A549 (cell line): ENCODE data around the gene NT5DC2. TPM values are rescaled to one million over a fixed set of nuclear protein-coding genes. Genes with fewer than 3 reads are reported as not detected.

Experiments
- ATAC-seq, 2 experiments: fragments of 200-7000 bp in 1 of 2; fragments of >200 bp in 1 of 2; cut with Nextera tagmentation in 1 of 2; cut with Tn5 transposase in 1 of 2; 3 replicates each; pipeline versions ENCODE4 v1.8.0 to v1.9.1; 2018 to 2020; ENCODE audit warnings: mild to moderate bottlenecking in 1 of 2, moderate library complexity in 1 of 2
- CTCF ChIA-PET: fragments of 300-600 bp; sonication (Branson Sonifier 250); formaldehyde crosslinking; extraction: SDS; loops from one replicate; lab custom pipeline; 2021; ENCODE audit warnings: antibody characterized with exemption, inconsistent platforms; lab: Yijun Ruan, JAX
- POLR2A ChIA-PET: fragments of 350-600 bp; formaldehyde crosslinking; extraction: SDS; loops from one replicate; lab custom pipeline; 2021; ENCODE audit warnings: antibody characterized with exemption, inconsistent platforms; lab: Yijun Ruan, JAX
- DNase-seq, 2 experiments: peaks; one replicate each; pipeline versions ENCODE4 v3.0.0 to v3.0.0-alpha.2; 2011 to 2016; ENCODE audit warnings: low read depth in 1 of 2, low spot score in 1 of 2
- FAIRE-seq: peaks from 2 replicates; lab custom pipeline; 2011; peaks lifted over from hg19 to GRCh38; lab: Jason Lieb, UNC
- H3K27ac ChIP-seq, 2 experiments: fragments of >200 bp; sonication (Bioruptor Twin); formaldehyde crosslinking; 3 replicates each; pipeline ENCODE4 v1.5.1; 2016 to 2017
- H3K4me1 ChIP-seq: fragments of >200 bp; sonication (Bioruptor Twin); formaldehyde crosslinking; 3 replicates; pipeline ENCODE4 v1.6.1; 2016
- H3K4me2 ChIP-seq: fragments of >200 bp; sonication (Bioruptor Twin); formaldehyde crosslinking; 3 replicates; pipeline ENCODE4 v1.6.1; 2016
- H3K4me3 ChIP-seq: fragments of >200 bp; sonication (Bioruptor Twin); formaldehyde crosslinking; 3 replicates; pipeline ENCODE4 v1.5.1; 2016
- H3K9me3 ChIP-seq: fragments of >200 bp; sonication (Bioruptor Twin); formaldehyde crosslinking; 3 replicates; pipeline ENCODE4 v1.6.1; 2016
- CHD4 ChIP-seq: fragments of 200-600 bp; sonication (generic); IDR thresholded peaks from 2 replicates; pipeline ENCODE4 v1.6.1; 2016; ENCODE audit warnings: antibody characterized with exemption, mild to moderate bottlenecking, borderline replicate concordance
- CTCF ChIP-seq: fragments of >200 bp; sonication (Bioruptor Twin); formaldehyde crosslinking; IDR thresholded peaks from 3 replicates; pipeline ENCODE4 v1.5.1; 2016
- EP300 ChIP-seq, 2 experiments: fragments of >200 bp; sonication (Bioruptor Twin); formaldehyde crosslinking; IDR thresholded peaks; 2 replicates in 1 of 2; 3 replicates in 1 of 2; pipeline ENCODE4 v1.6.1; 2016 to 2017
- FOSB ChIP-seq: fragments of 250-450 bp; sonication (Bioruptor Pico); IDR thresholded peaks from 2 replicates; pipeline ENCODE4 v1.5.0; 2020; ENCODE audit warnings: mild to moderate bottlenecking, moderate library complexity
- HOXB13 ChIP-seq: fragments of 250-450 bp; sonication (Bioruptor Pico); IDR thresholded peaks from 2 replicates; pipeline ENCODE4 v1.5.0; 2020; ENCODE audit warnings: low read depth, mild to moderate bottlenecking, moderate library complexity
- JUN ChIP-seq, 2 experiments: fragments of >200 bp; sonication (Bioruptor Twin); formaldehyde crosslinking; IDR thresholded peaks; 2 replicates in 1 of 2; 3 replicates in 1 of 2; pipeline ENCODE4 v1.6.1; 2016 to 2017
- MAZ ChIP-seq: fragments of 150-350 bp; IDR thresholded peaks from 2 replicates; pipeline ENCODE4 v1.6.1; 2014; ENCODE audit warnings: antibody characterized with exemption, low read depth, low read length, borderline replicate concordance
- NPAS2 ChIP-seq: fragments of 250-450 bp; sonication (Bioruptor Pico); IDR thresholded peaks from 2 replicates; pipeline ENCODE4 v1.8.0; 2022; ENCODE audit warnings: mild to moderate bottlenecking, moderate library complexity, borderline replicate concordance
- NR3C1 ChIP-seq: fragments of >200 bp; sonication (Bioruptor Twin); formaldehyde crosslinking; IDR thresholded peaks from 3 replicates; pipeline ENCODE4 v1.6.1; 2017
- POLR2A ChIP-seq: IDR thresholded peaks from 2 replicates; pipeline ENCODE4 v1.6.1; 2012; ENCODE audit warnings: mild to moderate bottlenecking, low read length
- RARB ChIP-seq: fragments of 250-450 bp; sonication (Bioruptor Pico); IDR thresholded peaks from 2 replicates; pipeline ENCODE4 v1.8.0; 2021; ENCODE audit warnings: mild to moderate bottlenecking, moderate library complexity
- RNF2 ChIP-seq: fragments of 200-600 bp; sonication (generic); IDR thresholded peaks from 2 replicates; pipeline ENCODE4 v1.6.1; 2016; ENCODE audit warnings: low read depth, mild to moderate bottlenecking, antibody characterized with exemption, moderate library complexity, borderline replicate concordance
- TFCP2L1 ChIP-seq: fragments of 250-450 bp; sonication (Bioruptor Pico); IDR thresholded peaks from 2 replicates; pipeline ENCODE4 v1.5.0; 2021; ENCODE audit warnings: mild to moderate bottlenecking
- TP53 ChIP-seq: fragments of 250-450 bp; sonication (Bioruptor Pico); IDR thresholded peaks from 2 replicates; pipeline ENCODE4 v1.5.0; 2021; ENCODE audit warnings: mild to moderate bottlenecking, moderate library complexity
- USF2 ChIP-seq: fragments of 450-650 bp; IDR thresholded peaks from 2 replicates; pipeline ENCODE4 v1.6.1; 2014; ENCODE audit warnings: antibody characterized with exemption
- ZC3H11A ChIP-seq: fragments of 450-650 bp; IDR thresholded peaks from 2 replicates; pipeline ENCODE4 v1.6.1; 2014; ENCODE audit warnings: antibody characterized with exemption, mild to moderate bottlenecking
- ZSCAN20 ChIP-seq: fragments of 250-450 bp; sonication (Bioruptor Pico); IDR thresholded peaks from 2 replicates; pipeline ENCODE4 v1.8.0; 2022; ENCODE audit warnings: mild to moderate bottlenecking, moderate library complexity
- WGBS: methylation state at CpG from one replicate; pipeline ENCODE4 v1.1.6; 2017; ENCODE audit errors: missing lambda C conversion rate; 5-methylcytosine and 5-hydroxymethylcytosine counted together
- polyA plus RNA-seq, 4 experiments: library from polyadenylated mRNA; depleted of rRNA in 3 of 4; stranded (reverse); fragments of >200 nt; fragmentation: RNase III in 1 of 4; extraction: RNeasy Plus Mini Kit Qiagen cat#74134 plus additional on column Dnase treatment in 1 of 4; gene quantifications; 2 replicates in 3 of 4; 3 replicates in 1 of 4; pipeline ENCODE4 v1.2.3, GENCODE V29; 2011 to 2017

The NT5DC2 gene
- polyA plus RNA-seq, 2 of the 4 experiments (the other 2 are of a cell fraction), result 23.2 to 81.1 TPM

GRCh38 chr3:52506266-52506966 is 27.2 kb downstream of the NT5DC2 start:
- FAIRE-seq (no peak), DNase-seq (no peak), ATAC-seq (no peak)
- 93% methylated on average over 17 of the region's 27 CpGs for WGBS
- ChIA-PET POLR2A (interaction anchor here (0.5 kb wide), 1 partner anchor 130 kb away, joined by 5 read pairs; no protein-coding TSS in a partner anchor), CTCF (no interaction called here)
- no peak overlapping the region for H3K4me3 ChIP-seq
- no peaks in the 10 kb centered on the region for H3K9me3 ChIP-seq
- H3K27ac ChIP-seq, result no peak overlapping the region; a peak in 1 of 6 replicates
- H3K4me1 ChIP-seq, result peaks cover 13% of the 10 kb centered on the region; the same call in 2 of the 3 replicates
- TF ChIP-seq HOXB13 (no peak), FOSB (CRISPR knock-in tag) (no peak), NR3C1 (no peak), NPAS2 (no peak)
- no peak overlapping the region for H3K4me2 ChIP-seq

GRCh38 chr3:52504977-52505376 is 28.7 kb downstream of the NT5DC2 start:
- WGBS, result 82% methylated on average over 9 of the region's 10 CpGs
- no peak for DNase-seq

GRCh38 chr3:52503788-52504424 is 29.8 kb downstream of the NT5DC2 start:
- no peak for FAIRE-seq
- TF ChIP-seq ZSCAN20 (no peak), POLR2A (no peak), CTCF (no peak)
- TF ChIP-seq, all 56 proteins: peak for 0
- DNase-seq (no peak), ATAC-seq (no peak)
- peaks cover 13% of the 10 kb centered on the region; the same call in 2 of the 3 replicates for H3K4me1 ChIP-seq
- ChIA-PET POLR2A (no interaction called here), CTCF (interaction anchor here (0.7 to 1.4 kb wide), 3 partner anchors 13 to 32 kb away, joined by 3 to 4 read pairs (median 4); no protein-coding TSS in a partner anchor)
- H3K27ac ChIP-seq, result no peak overlapping the region
- no peak overlapping the region for H3K4me3 ChIP-seq
- WGBS, result 94% methylated on average over 7 of the region's 23 CpGs
- no peak overlapping the region for H3K4me2 ChIP-seq
- no peaks in the 10 kb centered on the region for H3K9me3 ChIP-seq

More at GRCh38 chr3:52504977-52505376, 28.7 kb downstream of the NT5DC2 start:
- ChIA-PET CTCF (interaction anchor here (0.7 to 1.3 kb wide), 3 partner anchors 14 to 80 kb away, joined by 3 to 4 read pairs (median 3); no protein-coding TSS in a partner anchor), POLR2A (no interaction called here)
- H3K4me3 ChIP-seq, result no peak overlapping the region
- H3K4me1 ChIP-seq, result peaks cover 13% of the 10 kb centered on the region; the same call in 2 of the 3 replicates
- no peak overlapping the region for H3K27ac ChIP-seq
- ATAC-seq (no peak), FAIRE-seq (no peak)
- H3K4me2 ChIP-seq, result no peak overlapping the region
- H3K9me3 ChIP-seq, result no peaks in the 10 kb centered on the region
- TF ChIP-seq ZC3H11A (no peak), USF2 (no peak), RARB (no peak), MAZ (no peak), CHD4 (no peak), JUN (IDR thresholded peaks at IDR 0.05) (no peak), TFCP2L1 (CRISPR knock-in tag) (no peak), RNF2 (no peak), TP53 (no peak), EP300 (IDR thresholded peaks at IDR 0.05) (no peak), HOXB13 (no peak)
